GM18858 (cell line): ENCODE measurements around the gene LILRB2.
"Not testable (repeated sequence)": the region's sequence is repeated elsewhere in the genome, so short reads cannot be mapped to it uniquely, and the experiment has no call there.

Source experiments
- ATAC-seq: cut with Tn5 transposase; IDR thresholded peaks from one replicate; pipeline ENCODE4 v1.9.1; 2021; ENCODE audit not compliant: unreplicated experiment

LILRB2 gene

GRCh38 chr19:54275951-54276350, 5.0 kb downstream of the LILRB2 start:
- no peak for ATAC-seq

GRCh38 chr19:54274516-54274915, 6.4 kb downstream of the LILRB2 start:
- ATAC-seq: not testable (repeated sequence)

GRCh38 chr19:54273821-54274220, 7.1 kb downstream of the LILRB2 start:
- no peak for ATAC-seq

GRCh38 chr19:54272181-54272580, 8.7 kb downstream of the LILRB2 start:
- not testable (repeated sequence) for ATAC-seq

- ATAC-seq: not testable (repeated sequence)
Observed at GRCh38 chr19:54271587-54271986, 9.3 kb downstream of the LILRB2 start.

GRCh38 chr19:54271106-54271505, 9.8 kb downstream of the LILRB2 start:
- no peak for ATAC-seq

- ATAC-seq: no peak
Observed at GRCh38 chr19:54268936-54269335, 12.0 kb downstream of the LILRB2 start.

GRCh38 chr19:54266133-54266532, 14.8 kb downstream of the LILRB2 start:
- no peak for ATAC-seq

- no peak for ATAC-seq
Observed at GRCh38 chr19:54262470-54262869, 18.4 kb downstream of the LILRB2 start.

GRCh38 chr19:54262066-54262465, 18.8 kb downstream of the LILRB2 start:
- no peak for ATAC-seq

GRCh38 chr19:54257116-54257480, 23.8 kb downstream of the LILRB2 start, which contains the start of gene LILRB5:
TSS of gene LILRB5 (minus strand) at chr19:54257273. CDS start at chr19:54257193, 80 bp downstream.
- ATAC-seq: no peak

GRCh38 chr19:54256250-54257115, 24.4 kb downstream of the LILRB2 start:
- no peak for ATAC-seq

GRCh38 chr19:54255105-54255775, 25.7 kb downstream of the LILRB2 start:
- no peak for ATAC-seq

- ATAC-seq: no peak
Observed at GRCh38 chr19:54254195-54254906, 26.6 kb downstream of the LILRB2 start.

- no peak for ATAC-seq
Observed at GRCh38 chr19:54253331-54254194, 27.3 kb downstream of the LILRB2 start.

- ATAC-seq: no peak
Observed at GRCh38 chr19:54252845-54253244, 28.1 kb downstream of the LILRB2 start.

- ATAC-seq: no peak
Observed at GRCh38 chr19:54252243-54252642, 28.7 kb downstream of the LILRB2 start.

- ATAC-seq: no peak
Observed at GRCh38 chr19:54248016-54248601, 32.8 kb downstream of the LILRB2 start.

GRCh38 chr19:54247106-54247930, 33.6 kb downstream of the LILRB2 start:
- no peak for ATAC-seq
